ENCODE measurements around the gene PSD.

GRCh38 chr10:102407425-102408130 is 11.0 kb downstream of the PSD start:
- TF ChIP-seq, protein P1, sequence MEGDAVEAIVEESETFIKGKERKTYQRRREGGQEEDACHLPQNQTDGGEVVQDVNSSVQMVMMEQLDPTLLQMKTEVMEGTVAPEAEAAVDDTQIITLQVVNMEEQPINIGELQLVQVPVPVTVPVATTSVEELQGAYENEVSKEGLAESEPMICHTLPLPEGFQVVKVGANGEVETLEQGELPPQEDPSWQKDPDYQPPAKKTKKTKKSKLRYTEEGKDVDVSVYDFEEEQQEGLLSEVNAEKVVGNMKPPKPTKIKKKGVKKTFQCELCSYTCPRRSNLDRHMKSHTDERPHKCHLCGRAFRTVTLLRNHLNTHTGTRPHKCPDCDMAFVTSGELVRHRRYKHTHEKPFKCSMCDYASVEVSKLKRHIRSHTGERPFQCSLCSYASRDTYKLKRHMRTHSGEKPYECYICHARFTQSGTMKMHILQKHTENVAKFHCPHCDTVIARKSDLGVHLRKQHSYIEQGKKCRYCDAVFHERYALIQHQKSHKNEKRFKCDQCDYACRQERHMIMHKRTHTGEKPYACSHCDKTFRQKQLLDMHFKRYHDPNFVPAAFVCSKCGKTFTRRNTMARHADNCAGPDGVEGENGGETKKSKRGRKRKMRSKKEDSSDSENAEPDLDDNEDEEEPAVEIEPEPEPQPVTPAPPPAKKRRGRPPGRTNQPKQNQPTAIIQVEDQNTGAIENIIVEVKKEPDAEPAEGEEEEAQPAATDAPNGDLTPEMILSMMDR (conservative IDR thresholded peaks at IDR 0.05 in 1 of 2, IDR thresholded peaks at IDR 0.05 in 1 of 2; ENCODE audit: extremely low read depth in 1 of 2, insufficient read depth in 1 of 2, low read depth in 1 of 2, low read length in 2 of 2), result no peak
- no peak for TF ChIP-seq EZH2 (IDR thresholded peaks at IDR 0.05; ENCODE audit: borderline replicate concordance, low read length)
